ENCODE results near the gene PDCD1.

- TF ChIP-seq SIN3A (IDR thresholded peaks at IDR 0.05; ENCODE audit: borderline replicate concordance, insufficient read depth, low read length) (no peak), POLR2AphosphoS5 (IDR thresholded peaks at IDR 0.05; ENCODE audit: low read depth, low read length) (no peak), REST (IDR thresholded peaks at IDR 0.05; ENCODE audit: insufficient read depth in 1 of 2, low read depth in 2 of 2, low read length in 2 of 2) (no peak)
Observed at GRCh38 chr2:241846406-241846805, 12.3 kb downstream of the PDCD1 start.

Measured in PFSK-1 (cell line).